GM19467 (cell line): Measurements from ENCODE around the gene C2orf81.
"Not testable (repeated sequence)": the region's sequence is repeated elsewhere in the genome, so short reads cannot be mapped to it uniquely, and the experiment has no call there.

Experiments used
- ATAC-seq: cut with Tn5 transposase; IDR thresholded peaks from one replicate; pipeline ENCODE4 v1.9.1; 2021; ENCODE audit warnings: mild to moderate bottlenecking, moderate library complexity; ENCODE audit not compliant: unreplicated experiment

The C2orf81 gene

DNA sequence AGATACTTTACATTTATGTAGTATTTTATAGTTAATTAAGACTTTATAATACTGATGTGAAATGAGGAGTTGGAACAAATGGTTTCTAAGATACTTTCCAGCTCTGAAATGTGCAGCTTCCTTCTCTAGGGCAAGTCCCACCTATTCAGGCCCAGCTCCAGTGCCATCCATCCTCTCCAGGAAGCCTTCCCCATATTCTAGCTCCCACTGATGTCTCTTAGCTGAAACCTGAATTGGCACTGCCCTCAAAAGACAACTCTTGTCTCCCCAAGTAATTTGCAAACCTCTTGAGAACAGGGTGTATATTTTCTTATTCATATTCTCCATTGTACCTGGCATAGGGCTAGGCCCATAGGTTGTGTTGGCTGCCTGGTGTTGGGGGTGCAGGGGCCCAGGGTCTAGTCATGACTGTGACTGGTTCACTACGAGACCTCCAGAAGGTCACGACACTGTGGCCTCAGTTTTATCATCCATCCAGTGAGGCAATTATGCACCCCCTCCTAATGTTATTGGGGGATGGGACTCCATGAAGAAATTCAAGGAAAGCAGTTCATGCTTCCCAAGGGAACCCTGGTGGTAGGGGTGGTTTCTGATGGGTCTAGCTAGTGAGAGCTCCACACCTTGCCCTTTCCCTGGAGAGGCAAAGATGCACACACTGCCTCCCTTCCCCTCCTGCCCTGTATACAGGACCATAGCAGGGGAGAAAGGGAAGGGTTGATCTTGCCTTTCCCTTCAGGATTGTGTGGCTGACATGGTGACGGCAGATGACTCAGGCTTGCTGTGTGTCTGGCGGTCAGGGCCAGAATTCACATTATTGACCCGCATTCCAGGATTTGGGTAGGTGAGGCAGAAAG, 2.9 kb upstream of the C2orf81 start:
- ATAC-seq = no peak

DNA sequence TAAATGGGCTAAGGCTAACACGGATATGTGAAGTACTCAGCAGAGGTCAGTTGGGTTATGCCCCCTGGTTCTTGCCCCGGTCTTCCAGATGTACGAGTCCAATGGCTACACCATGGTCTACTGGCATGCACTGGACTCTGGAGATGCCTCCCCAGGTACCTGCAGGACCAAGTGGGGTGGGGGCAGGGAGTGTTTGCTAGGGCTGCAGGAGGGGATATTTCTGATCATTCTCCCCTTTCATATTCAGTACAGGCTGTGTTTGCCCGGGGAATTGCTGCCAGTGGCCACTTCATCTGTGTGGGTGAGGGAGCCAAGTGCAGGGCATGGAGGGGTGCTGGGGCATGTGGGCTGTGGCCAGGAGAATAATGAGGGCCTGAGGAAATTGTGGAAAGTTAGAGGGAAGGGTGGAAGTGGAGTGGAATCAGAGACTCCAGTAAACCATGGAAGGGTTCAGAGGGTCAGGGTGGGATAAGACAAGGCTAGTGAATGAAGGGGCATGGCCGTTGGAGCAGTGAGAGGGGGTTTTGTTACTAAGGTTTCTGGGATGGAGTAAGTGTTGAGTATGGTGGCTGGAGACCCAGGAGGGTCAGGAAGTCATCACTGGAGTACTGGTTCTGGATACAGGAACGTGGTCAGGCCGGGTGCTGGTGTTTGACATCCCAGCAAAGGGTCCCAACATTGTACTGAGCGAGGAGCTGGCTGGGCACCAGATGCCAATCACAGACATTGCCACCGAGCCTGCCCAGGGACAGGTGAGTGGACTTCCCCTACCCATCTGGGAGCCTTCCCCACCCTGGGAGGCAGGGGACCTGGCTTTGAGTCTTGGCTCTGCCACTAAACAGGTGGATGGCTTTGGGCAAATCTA, 2.0 kb upstream of the C2orf81 start:
- no peak for ATAC-seq

DNA sequence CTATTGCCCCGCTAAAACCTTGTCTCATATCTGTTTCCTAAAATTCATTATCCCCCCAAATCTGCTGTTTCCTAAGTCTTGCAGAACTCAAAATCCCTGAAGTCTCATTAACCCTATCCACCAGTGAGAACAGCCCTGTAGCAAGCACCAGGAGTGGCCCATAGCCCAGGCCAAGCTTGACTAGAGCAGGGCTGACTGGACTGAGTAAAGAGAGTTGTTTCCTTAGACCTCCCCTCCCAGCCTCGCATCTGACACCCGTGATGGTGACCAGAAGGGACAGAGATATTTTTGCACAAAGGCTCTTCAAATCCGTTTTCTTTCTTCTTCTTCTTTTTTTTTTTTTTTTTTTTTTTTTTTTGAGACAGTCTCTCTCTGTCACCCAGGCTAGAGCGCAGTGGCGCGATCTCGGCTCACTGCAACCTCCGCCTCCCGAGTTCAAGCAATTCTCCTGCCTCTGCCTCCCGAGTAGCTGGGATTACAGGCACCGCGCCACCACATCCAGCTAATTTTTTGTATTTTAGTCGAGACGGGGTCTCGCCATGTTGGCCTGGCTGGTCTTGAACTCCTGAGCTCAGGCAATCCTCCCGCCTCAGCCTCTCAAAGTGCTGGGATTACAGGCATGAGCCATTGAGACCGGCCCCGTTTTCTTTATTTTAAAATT, 846 bp downstream of the C2orf81 start:
- ATAC-seq = not testable (repeated sequence)

DNA sequence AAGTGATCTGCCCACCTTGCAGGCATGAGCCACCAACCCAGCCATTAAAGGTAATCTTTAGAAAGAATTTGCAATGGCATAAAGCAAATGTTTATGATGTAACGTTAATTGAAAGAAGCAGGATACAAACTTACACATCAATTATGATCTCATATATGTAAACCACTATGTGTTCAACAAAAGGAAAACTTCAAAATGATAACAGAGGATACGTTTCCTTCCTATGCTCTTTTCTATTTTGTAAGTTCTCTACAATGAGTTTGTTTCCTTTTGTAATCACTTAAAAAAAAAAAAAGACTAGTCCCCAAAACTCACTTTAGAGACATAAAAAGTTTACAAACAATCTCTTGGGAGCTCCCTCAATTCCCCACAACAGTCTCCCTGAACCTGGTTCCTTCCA, 1.4 kb downstream of the C2orf81 start:
- ATAC-seq = no peak

DNA sequence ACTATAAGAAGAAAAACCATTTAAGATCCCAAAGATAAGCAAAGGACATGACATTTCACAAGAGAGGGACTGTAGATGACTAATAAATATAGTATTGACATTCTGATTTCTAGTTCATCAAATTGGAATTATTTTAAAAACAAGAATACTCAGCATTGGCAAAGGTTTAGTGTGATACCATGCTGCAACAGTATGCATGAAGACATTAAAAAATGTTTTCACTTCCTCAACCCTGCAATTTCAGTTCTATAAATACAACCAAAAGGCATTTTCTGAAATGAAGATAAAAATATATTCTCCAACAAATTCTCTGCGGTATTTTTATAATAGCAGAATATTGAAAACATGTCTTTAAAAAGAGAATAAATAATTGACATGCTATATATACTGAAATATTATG, 2.1 kb downstream of the C2orf81 start:
- ATAC-seq = no peak

DNA sequence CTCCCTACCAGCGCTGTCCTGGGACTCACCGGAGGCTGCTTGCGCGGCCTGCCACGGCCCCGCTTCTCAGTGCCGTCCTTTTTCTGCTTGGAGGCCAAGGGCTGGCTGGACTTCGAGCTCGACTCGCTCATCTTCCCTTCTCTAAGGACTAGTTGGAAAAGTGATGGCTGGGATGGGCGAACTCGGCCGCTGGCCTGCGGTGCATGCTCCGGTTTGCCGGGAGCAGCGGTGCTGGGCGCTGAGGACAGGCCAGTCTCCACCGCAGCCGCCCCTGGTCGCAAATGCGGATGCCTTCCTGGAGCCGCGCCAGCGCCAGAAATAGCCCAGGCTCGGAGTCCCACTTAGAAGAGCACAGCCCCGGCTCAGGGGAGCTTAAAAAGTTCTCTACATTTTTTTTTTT, 3.1 kb downstream of the C2orf81 start:
- no peak for ATAC-seq

DNA sequence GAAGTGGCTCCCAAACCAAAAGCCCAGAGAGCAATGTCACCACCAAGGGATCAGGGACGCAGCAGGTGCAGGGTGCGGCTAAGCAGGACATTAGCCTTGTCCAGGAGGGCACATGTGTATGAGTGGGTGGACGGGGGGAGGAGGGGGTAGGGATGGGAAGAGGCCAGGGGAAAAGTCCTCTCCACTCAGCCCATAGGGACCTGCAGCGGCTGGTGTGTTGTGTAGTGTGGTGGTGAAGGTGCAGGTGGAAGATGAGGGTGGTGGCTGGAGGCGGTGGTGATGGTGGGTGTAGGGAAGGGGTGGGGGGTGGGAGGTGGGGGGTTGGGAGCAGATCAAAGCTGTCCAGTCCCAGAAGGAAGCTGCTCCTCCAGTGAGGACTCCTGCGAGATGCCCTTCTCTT, 3.7 kb downstream of the C2orf81 start:
- no peak for ATAC-seq

DNA sequence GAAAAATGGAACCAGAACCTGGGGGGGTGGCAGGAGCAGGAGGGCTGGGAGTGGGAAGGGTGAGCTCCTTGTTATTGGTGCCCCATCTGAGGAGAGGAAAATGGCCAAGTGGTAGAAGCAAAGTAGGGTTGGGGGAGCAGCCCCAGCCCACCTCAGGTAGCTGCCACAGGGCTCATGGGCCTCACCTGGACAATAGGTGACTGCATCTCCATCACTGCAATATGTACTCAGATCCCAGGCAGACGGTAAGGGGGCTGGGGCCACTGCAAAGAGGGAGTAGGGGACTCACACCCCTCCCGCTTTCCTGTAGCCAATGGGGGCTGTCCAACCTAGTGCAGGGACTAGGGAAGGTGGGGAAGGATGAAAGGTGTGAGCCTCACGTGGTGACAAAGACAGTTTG, 4.2 kb downstream of the C2orf81 start:
- ATAC-seq = no peak

DNA sequence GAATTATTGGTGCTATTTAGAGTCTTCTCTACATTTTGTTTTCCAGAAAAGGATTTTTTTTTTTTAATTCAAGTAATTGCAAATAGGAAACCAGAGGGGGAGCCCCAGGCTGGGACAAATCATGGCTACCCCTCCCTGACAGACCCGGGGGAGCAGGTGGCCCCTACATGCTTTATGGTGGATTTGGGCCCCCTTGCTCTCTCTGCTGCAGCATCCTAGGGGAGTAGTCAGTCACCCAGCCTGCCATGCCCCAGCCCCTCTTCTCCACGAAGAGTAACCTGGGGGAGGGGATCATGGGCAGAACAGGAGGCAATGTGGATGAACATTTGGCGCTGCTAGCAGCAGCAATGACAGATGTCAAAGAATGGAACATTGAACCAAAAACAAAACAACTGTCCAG, 4.6 kb downstream of the C2orf81 start:
- ATAC-seq = no peak

DNA sequence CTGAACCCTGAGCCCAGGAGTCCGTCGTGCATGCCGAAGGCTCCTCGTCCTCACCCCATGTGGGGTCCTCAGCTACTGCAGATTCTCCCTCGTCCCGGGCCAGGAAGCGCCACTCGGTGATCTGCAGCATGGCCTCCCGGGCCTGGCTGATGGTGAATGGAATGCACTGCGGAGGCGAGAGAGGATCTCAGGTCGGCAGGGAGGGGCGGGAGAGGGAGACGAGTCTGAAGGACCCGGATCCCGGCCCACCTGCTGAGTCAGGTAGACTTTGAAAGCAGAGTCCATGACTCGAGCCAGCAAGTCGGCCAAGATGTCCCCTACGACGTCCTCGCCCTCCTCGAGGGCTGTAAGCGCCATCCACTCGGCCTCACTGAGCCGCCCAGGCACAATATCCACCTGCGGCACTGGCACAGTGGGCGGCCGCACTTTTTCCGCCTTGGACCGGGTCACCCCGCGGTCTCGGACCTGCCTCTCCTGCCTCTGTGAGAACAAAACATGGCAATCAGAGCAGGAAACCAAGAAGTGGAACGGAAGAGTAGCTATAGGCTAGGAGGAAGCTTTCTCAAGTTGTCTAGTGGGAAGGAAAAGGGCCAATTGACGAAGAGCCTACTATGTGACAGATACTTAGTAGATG, 5.5 kb downstream of the C2orf81 start:
- ATAC-seq = no peak

DNA sequence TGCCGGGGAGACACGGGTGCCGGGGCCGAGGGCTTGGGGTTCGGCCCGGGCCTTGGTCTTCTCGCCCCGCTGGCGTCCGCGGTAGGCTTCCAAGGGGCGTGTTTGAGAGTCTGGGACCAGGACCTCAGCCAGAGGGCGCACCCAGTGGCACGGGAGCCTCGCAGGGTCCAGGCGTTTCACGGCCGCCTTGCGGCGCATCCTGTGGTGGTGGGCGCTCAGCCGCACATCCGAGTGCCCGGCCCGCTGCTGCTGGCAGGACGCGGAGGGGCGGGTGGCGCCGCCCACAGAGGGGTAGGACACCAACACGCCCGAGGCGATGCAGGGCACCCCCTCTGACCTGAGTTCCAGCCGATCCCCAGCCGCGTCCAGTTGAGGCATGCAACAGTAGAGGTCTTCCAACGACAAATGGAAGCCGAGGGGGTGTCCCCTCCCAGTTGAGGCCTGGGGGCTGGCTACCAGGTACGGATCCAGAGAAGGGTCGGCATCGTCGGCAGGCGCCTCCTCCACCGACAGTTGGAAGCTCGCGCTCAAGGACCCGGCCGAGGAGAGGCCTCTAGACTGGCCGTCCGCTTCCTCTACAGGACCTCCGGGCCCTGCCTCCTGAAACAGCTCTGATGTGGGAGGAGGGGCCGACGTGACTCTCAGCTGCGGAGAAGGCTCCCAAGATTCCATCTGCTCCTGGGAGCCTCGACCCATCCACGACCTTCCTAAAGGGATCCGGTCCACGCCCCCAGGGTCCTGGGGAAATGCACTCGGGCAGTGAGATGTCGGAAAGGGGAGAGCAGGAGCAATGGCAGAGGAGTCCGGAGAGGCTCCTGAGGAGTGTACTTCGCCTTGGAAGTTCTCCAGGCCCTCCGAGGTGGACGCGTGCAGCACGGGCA, 6.3 kb downstream of the C2orf81 start:
- ATAC-seq = peak; percentile 41

DNA sequence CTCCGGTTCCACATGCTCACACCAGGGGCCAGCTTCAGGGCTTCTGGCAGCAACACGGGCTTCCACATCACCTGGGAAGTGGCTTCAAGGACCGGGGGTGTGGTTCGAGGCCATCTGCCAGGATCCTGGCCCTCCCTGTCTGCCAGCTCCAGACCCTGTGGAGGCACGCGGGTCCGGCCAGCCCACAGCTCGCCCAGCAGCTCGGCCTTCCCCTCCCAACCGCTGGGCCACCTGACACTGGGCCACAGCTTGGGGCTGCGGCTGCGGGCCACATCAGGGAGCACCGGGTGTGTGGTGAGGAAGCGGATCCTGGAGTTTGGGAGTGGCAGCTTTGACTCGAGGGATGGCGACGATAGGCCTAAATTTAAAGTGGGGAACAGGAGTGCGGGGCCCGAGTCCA, 7.0 kb downstream of the C2orf81 start:
- no peak for ATAC-seq

DNA sequence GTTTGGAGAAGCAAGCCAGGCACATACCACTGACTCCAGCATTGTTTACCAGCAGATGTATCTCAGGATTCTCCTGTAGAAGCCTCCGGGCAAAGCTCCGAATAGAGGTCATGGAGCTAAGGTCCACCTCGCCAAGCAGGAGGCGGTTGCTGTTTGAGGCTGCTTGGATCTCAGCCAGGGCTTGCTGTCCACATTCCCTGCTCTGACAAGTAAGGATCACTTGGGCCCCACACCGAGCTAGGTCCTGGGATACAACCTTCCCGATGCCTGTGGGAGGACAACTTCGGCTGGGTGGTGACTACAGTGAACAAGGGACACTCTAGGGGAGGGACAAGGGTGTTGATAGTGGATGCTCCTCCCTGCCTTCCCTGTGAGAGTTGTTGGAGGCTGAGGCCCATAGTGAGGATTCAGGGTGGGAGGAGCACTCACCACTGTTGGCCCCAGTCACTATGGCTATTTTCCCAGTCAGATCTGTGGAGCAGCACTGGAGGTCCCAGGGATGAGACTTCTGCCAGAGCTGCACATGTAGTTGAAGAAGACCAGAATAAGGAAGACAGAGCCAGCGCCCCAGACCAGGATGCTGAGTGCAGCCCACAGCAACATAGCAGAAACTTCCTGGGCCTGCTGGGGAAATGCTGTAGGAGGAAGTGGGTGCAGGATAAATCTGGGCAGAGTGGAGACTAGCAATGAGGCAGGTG, 8.3 kb downstream of the C2orf81 start:
- ATAC-seq = no peak

DNA sequence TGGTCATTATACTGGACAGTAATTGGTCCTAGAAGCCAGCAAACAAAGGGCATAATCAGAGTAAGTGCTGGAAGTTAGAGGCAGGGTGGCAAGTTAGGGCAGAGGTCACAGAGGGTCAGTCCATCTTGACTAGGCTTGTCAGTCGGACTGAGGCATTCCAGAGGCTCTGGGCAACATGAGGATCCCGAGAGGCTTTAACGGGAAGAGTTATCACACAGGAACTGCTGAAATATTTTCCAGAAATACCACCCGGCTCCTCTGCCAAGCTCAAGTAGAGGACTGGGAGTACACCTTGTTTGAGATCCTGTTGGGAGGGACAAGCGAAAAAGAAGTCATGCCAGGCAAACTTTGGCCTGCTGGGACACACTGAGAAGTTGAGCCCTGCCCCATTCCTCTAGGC, 13.7 kb downstream of the C2orf81 start:
- ATAC-seq = no peak

DNA sequence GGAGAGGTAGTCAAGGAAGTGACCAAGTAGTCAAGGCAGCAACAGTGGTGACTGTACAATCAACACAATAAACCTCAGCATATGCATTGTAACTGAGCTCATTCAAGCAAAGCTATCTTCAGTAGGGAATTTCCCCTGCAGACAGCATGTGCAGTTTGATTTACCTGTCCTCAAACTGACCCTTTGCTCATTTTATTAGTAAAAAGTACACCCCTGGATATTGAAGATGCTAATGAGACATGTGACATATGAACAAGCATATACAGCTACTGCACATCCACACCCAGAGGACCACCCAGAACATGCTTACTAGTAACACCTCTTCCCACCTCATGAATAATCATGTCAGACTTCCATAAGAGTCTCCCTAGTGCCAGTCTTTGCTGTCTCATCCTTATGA, 15.4 kb downstream of the C2orf81 start:
- ATAC-seq = no peak

DNA sequence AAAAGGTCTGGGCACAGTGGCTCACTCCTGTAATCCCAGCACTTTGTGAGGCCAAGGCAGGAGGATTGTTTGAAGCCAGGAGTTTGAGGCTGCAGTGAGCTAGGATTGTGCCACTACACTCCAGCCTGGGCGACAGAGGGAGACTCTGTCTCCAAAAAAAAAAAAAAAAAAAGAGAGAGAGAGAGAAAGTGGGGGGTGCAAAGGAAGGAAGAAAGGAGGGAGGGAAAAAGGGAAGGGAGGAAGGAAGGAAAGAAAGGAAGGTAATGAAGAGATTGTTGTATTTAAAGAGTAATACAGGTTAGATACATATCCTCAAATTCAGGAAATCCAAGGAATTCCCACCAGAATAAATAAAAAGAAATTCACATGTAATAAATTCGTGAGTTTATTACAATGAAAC, 19.5 kb downstream of the C2orf81 start:
- ATAC-seq = no peak

DNA sequence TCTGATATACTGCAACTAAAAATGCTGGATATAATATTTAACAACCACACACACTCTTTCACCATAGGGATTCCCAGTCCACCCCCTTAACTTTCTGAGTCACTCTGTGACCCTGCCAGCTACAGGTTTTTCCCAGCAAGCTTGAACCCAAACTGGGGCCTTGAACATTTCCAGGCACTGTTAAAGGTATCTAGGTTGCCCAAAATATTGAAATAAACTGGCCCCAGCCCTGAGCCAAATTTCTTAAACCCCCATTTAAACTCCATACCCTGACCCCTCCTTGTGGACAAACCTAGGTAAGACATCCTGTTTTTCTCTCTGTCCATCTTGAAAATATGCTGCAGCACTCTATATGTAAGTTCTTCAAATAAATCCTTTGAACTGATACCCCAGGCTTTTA, 21.6 kb downstream of the C2orf81 start:
- no peak for ATAC-seq

DNA sequence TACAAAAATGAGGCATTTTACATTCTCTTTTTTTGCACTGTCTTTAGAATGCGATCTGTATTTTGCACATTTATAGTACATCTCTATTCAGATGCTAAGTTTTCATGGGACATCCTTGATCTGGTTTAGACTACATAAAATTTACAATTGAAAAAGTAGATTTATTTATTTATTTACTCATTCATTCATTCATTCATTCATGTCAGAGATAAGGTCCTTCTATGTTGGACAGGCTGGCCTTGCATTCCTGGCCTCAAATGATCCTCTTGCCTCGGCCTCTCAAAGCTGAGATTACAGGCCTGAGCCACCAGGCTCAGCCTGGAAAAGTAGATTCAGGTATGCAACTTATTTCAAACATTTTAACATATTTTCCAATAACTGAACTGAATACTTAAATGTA, 25.3 kb downstream of the C2orf81 start:
- no peak for ATAC-seq

DNA sequence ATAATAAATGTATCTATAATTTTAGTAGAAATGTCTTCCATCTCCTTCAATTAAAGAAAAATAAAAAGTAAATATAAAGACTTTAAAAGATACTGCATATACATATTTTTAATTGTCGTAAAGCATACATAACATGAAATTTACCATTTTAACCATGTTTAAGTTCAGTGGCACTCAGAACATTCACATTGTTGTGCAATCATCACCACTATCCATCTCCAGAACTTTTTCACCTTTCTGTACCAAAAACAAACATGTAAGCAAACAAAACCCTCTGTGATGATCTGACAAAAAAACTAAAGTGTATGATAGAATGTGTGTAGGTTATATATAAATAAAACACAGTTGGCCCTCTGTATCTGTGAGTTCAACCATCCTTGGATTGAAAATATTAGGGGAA, 27.9 kb downstream of the C2orf81 start:
- no peak for ATAC-seq

DNA sequence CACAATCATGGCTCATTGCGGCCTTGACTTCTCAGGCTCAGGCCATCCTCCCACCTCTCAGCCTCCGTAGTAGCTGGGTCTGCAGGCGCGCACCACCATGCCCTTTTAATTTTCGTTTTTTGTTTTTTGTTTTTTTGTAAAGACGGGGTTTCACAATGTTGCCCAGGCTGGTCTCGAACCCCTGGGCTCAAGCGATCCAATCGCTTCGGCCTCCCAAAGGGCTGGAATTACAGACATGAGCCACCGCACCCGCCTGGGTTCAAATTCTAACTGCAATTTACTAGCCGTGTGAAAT, 29.0 kb downstream of the C2orf81 start:
- no peak for ATAC-seq
